IMR-90 (cell line): ENCODE data around the gene ETV6. TPM values are rescaled to one million over a fixed set of nuclear protein-coding genes. Genes with fewer than 3 reads are reported as not detected.
A peak's percentile ranks its signal among the peaks of the same experiment; 100 is the strongest.

Experiments used
- ATAC-seq: fragments of 200-7000 bp; cut with Tn5 transposase; 2 replicates; pipeline ENCODE4 v1.9.1; 2020; ENCODE audit warnings: low read depth, mild to moderate bottlenecking, moderate library complexity
- BruUV-seq: library from RNA; stranded (reverse); fragments of 400-500 nt; replicated peaks from 2 replicates; lab custom pipeline; 2021; lab: Mats Ljungman, UMichigan
- CTCF ChIA-PET: fragments of 300-600 bp; formaldehyde crosslinking; extraction: SDS; loops from one replicate; lab custom pipeline; 2021; ENCODE audit warnings: antibody characterized with exemption; lab: Yijun Ruan, JAX
- POLR2A ChIA-PET: fragments of 300-600 bp; sonication (Branson Sonifier 250); formaldehyde crosslinking; loops from one replicate; lab custom pipeline; 2022; ENCODE audit warnings: antibody characterized with exemption; ENCODE audit not compliant: unreplicated experiment; lab: Charles Lee
- DNase-seq: peaks from one replicate; pipeline ENCODE4 v3.0.0; 2013
- H2AFZ ChIP-seq: replicated peaks from 2 replicates; pipeline ENCODE3; 2013; ENCODE audit warnings: low read length, mild to moderate bottlenecking; ENCODE audit not compliant: poor library complexity
- H2AK5ac ChIP-seq: 2 replicates; pipeline ENCODE4 v1.6.1; 2013; ENCODE audit warnings: low read depth, low read length, inconsistent platforms
- H2AK9ac ChIP-seq: replicated peaks from 2 replicates; pipeline ENCODE3; 2013; ENCODE audit warnings: mild to moderate bottlenecking, low read depth, low read length, moderate library complexity; ENCODE audit not compliant: poor library complexity
- H2BK120ac ChIP-seq: 2 replicates; pipeline ENCODE4 v1.6.1; 2013; ENCODE audit warnings: low read depth, low read length, inconsistent platforms
- H2BK15ac ChIP-seq: 3 replicates; pipeline ENCODE4 v1.6.1; 2013; ENCODE audit warnings: low read depth, low read length, inconsistent platforms
- H2BK20ac ChIP-seq: 2 replicates; pipeline ENCODE4 v1.6.1; 2013; ENCODE audit warnings: low read depth, mild to moderate bottlenecking, inconsistent platforms, low read length, moderate library complexity
- H2BK5ac ChIP-seq: 2 replicates; pipeline ENCODE4 v1.6.1; 2013; ENCODE audit warnings: mild to moderate bottlenecking, low read depth, low read length, inconsistent platforms; ENCODE audit not compliant: poor library complexity, severe bottlenecking
- H3K14ac ChIP-seq: replicated peaks from 2 replicates; pipeline ENCODE4 v1.6.1; 2013; ENCODE audit warnings: low read depth, low read length, inconsistent platforms
- H3K18ac ChIP-seq: 2 replicates; pipeline ENCODE4 v1.6.1; 2013; ENCODE audit warnings: low read depth, low read length, control low read depth
- H3K23ac ChIP-seq: 2 replicates; pipeline ENCODE4 v1.6.1; 2013; ENCODE audit warnings: low read depth, low read length, inconsistent platforms
- H3K27ac ChIP-seq: 2 replicates; pipeline ENCODE4 v1.5.1; 2013; ENCODE audit warnings: mild to moderate bottlenecking, control low read depth, low read length; ENCODE audit not compliant: insufficient read depth
- H3K27me3 ChIP-seq: 2 replicates; pipeline ENCODE4 v1.6.1; 2013; ENCODE audit warnings: low read length; ENCODE audit not compliant: control insufficient read depth, insufficient read depth
- H3K36me3 ChIP-seq: 2 replicates; pipeline ENCODE4 v1.6.1; 2013; ENCODE audit warnings: low read length, mixed read lengths; ENCODE audit not compliant: control insufficient read depth, insufficient read depth
- H3K4ac ChIP-seq: 2 replicates; pipeline ENCODE4 v1.6.1; 2013; ENCODE audit warnings: low read depth, low read length, inconsistent platforms
- H3K4me1 ChIP-seq: 2 replicates; pipeline ENCODE4 v1.6.1; 2013; ENCODE audit warnings: low read length, mixed read lengths; ENCODE audit not compliant: control insufficient read depth, insufficient read depth
- H3K4me2 ChIP-seq: 2 replicates; pipeline ENCODE4 v1.6.1; 2013; ENCODE audit warnings: low read depth, mild to moderate bottlenecking, control low read depth, low read length, moderate library complexity
- H3K4me3 ChIP-seq: 2 replicates; pipeline ENCODE4 v1.5.1; 2013; ENCODE audit warnings: low read depth, mild to moderate bottlenecking, control low read depth, low read length, moderate library complexity; ENCODE audit not compliant: insufficient read depth
- H3K56ac ChIP-seq: 2 replicates; pipeline ENCODE4 v1.6.1; 2013; ENCODE audit warnings: low read length, inconsistent platforms; ENCODE audit not compliant: insufficient read depth; ENCODE audit errors: extremely low read depth
- H3K79me1 ChIP-seq, 2 experiments: 2 replicates each; pipeline ENCODE4 v1.6.1; 2013; ENCODE audit warnings: low read length in 2 of 2, inconsistent platforms in 1 of 2, low read depth in 1 of 2
- H3K9ac ChIP-seq: 2 replicates; pipeline ENCODE4 v1.6.1; 2013; ENCODE audit warnings: low read depth, low read length, control low read depth
- H3K9me1 ChIP-seq: 2 replicates; pipeline ENCODE4 v1.6.1; 2013; ENCODE audit warnings: low read length, inconsistent platforms; ENCODE audit not compliant: insufficient read depth
- H3K9me3 ChIP-seq: 2 replicates; pipeline ENCODE4 v1.6.1; 2013; ENCODE audit warnings: low read length; ENCODE audit not compliant: control insufficient read depth, insufficient read depth
- H4K20me1 ChIP-seq: 2 replicates; pipeline ENCODE4 v1.6.1; 2013; ENCODE audit warnings: low read length, inconsistent platforms; ENCODE audit not compliant: insufficient read depth
- H4K5ac ChIP-seq: 2 replicates; pipeline ENCODE4 v1.6.1; 2013; ENCODE audit warnings: mild to moderate bottlenecking, low read depth, low read length, control low read depth
- H4K8ac ChIP-seq, 2 experiments: 2 replicates each; pipeline ENCODE4 v1.6.1; 2013; ENCODE audit warnings: low read depth in 2 of 2, low read length in 2 of 2, control low read depth in 1 of 2, inconsistent platforms in 1 of 2
- H4K91ac ChIP-seq: 2 replicates; pipeline ENCODE4 v1.6.1; 2013; ENCODE audit warnings: low read depth, low read length, inconsistent platforms; ENCODE audit not compliant: insufficient read depth
- BHLHE40 ChIP-seq: fragments of 150-350 bp; IDR thresholded peaks from 2 replicates; pipeline ENCODE4 v1.6.1; 2016; ENCODE audit warnings: mild to moderate bottlenecking, low read depth, low read length
- CEBPB ChIP-seq: IDR thresholded peaks from 2 replicates; pipeline ENCODE4 v1.6.1; 2012; ENCODE audit warnings: low read depth, low read length, improper control_type of control experiment
- CHD1 ChIP-seq: IDR thresholded peaks from 2 replicates; pipeline ENCODE4 v1.6.1; 2012; ENCODE audit warnings: low read depth, low read length, improper control_type of control experiment
- CTCF ChIP-seq: conservative IDR thresholded peaks from 2 replicates; pipeline ENCODE4 v1.5.1; 2012; ENCODE audit warnings: mild to moderate bottlenecking, low read depth, low read length, improper control_type of control experiment
- FOS ChIP-seq: fragments of 150-350 bp; IDR thresholded peaks from 2 replicates; pipeline ENCODE4 v1.6.1; 2016; ENCODE audit warnings: low read depth, low read length
- MAFK ChIP-seq: IDR thresholded peaks from 2 replicates; pipeline ENCODE4 v1.6.1; 2012; ENCODE audit warnings: low read depth, low read length, improper control_type of control experiment
- MAZ ChIP-seq: IDR thresholded peaks from 2 replicates; pipeline ENCODE4 v1.6.1; 2012; ENCODE audit warnings: low read depth, mild to moderate bottlenecking, low read length, improper control_type of control experiment, moderate library complexity, borderline replicate concordance
- MXI1 ChIP-seq: IDR thresholded peaks from 2 replicates; pipeline ENCODE4 v1.6.1; 2012; ENCODE audit warnings: low read depth, mild to moderate bottlenecking, low read length, moderate library complexity, borderline replicate concordance
- NFE2L2 ChIP-seq: fragments of 150-350 bp; IDR thresholded peaks from 2 replicates; pipeline ENCODE4 v1.6.1; 2016; ENCODE audit warnings: low read depth, mild to moderate bottlenecking, low read length
- POLR2A ChIP-seq: IDR thresholded peaks from 2 replicates; pipeline ENCODE4 v1.6.1; 2012; ENCODE audit warnings: mild to moderate bottlenecking, low read depth, low read length
- RAD21 ChIP-seq: IDR thresholded peaks from 2 replicates; pipeline ENCODE4 v1.6.1; 2012; ENCODE audit warnings: low read length, improper control_type of control experiment
- RCOR1 ChIP-seq: IDR thresholded peaks from 2 replicates; pipeline ENCODE4 v1.6.1; 2012; ENCODE audit warnings: mild to moderate bottlenecking, low read length, improper control_type of control experiment; ENCODE audit not compliant: insufficient replicate concordance
- RFX5 ChIP-seq: IDR thresholded peaks from 2 replicates; pipeline ENCODE4 v1.8.0; 2012; ENCODE audit warnings: low read depth, mild to moderate bottlenecking, low read length, moderate library complexity
- SMC3 ChIP-seq: fragments of 150-350 bp; IDR thresholded peaks from 2 replicates; pipeline ENCODE4 v1.6.1; 2016; ENCODE audit warnings: low read depth, mild to moderate bottlenecking, antibody characterized with exemption, low read length, moderate library complexity
- WGBS, 2 experiments: methylation state at CpG; one replicate each; pipeline versions ENCODE4 v1.1.5 to v1.1.7; 2013; ENCODE audit warnings: missing lambda C conversion rate in 2 of 2; ENCODE audit not compliant: insufficient read length in 1 of 2; ENCODE audit errors: extremely low coverage in 2 of 2; 5-methylcytosine and 5-hydroxymethylcytosine counted together
- dilution Hi-C: fragments of 300-500 bp; cut with HindIII; formaldehyde crosslinking; loops from one replicate; pipeline ENCODE4 v1.14.3; 2018; ENCODE audit warnings: low sequenced_read_pairs; ENCODE audit not compliant: unreplicated experiment
- in situ Hi-C: fragments of 300-500 bp; cut with MboI; formaldehyde crosslinking; loops from 3 replicates; pipeline ENCODE4 v1.14.3; 2019; ENCODE audit warnings: low sequenced_read_pairs, inconsistent platforms, mixed read lengths
- intact Hi-C: fragments of 100-400 bp; cut with micrococcal nuclease; formaldehyde crosslinking; loops from 2 replicates; pipeline ENCODE4 v1.10.0; 2022
- polyA plus RNA-seq, 3 experiments: library from polyadenylated mRNA; depleted of rRNA; stranded (reverse); fragments of >200 nt; gene quantifications; 2 replicates each; pipeline ENCODE4 v1.2.3, GENCODE V29; 2012; ENCODE audit warnings: low replicate concordance in 1 of 3
- total RNA-seq: library from RNA; depleted of rRNA; stranded (reverse); fragments of >200 nt; gene quantifications from 2 replicates; pipeline ENCODE4 v1.2.3, GENCODE V29; 2012
- TF ChIP-seq, protein P1 (sequence below): fragments of 150-350 bp; IDR thresholded peaks from 2 replicates; pipeline ENCODE4 v1.6.1; 2016; ENCODE audit warnings: low read depth, mild to moderate bottlenecking, low read length, moderate library complexity, borderline replicate concordance
- TF ChIP-seq, protein P2 (sequence below): fragments of 150-350 bp; IDR thresholded peaks from 2 replicates; pipeline ENCODE4 v1.6.1; 2017; ENCODE audit warnings: mild to moderate bottlenecking, antibody characterized with exemption, low read length, low read depth

The ETV6 gene
- total and polyA plus RNA-seq, 2 of the 4 experiments (the other 2 are of a cell fraction), result 8.4 to 9.9 TPM

GRCh38 chr12:11697131-11697530, 47.7 kb downstream of the ETV6 start:
- Histone ChIP-seq H3K23ac (no peak overlapping the region), H3K36me3 (no peaks in the 10 kb centered on the region), H3K18ac (no peak overlapping the region), H2BK5ac (no peak overlapping the region), H2BK15ac (no peak overlapping the region), H4K91ac (no peak overlapping the region), H3K9ac (no peak overlapping the region), H3K9me3 (no peaks in the 10 kb centered on the region), H3K4ac (no peak overlapping the region), H3K4me3 (no peak overlapping the region), H4K8ac (no peak overlapping the region), H2AK5ac (no peak overlapping the region), H2AK9ac (no peak overlapping the region), H4K5ac (no peak overlapping the region), H3K56ac (no peak overlapping the region), H3K27ac (no peak overlapping the region), H3K79me1 (peaks cover 31 to 84% of the 10 kb centered on the region in 2 experiments), H3K14ac (0 out of 2 replicates have a peak overlapping the region, but pooled peaks have one; percentile 37), H3K4me2 (no peak overlapping the region), H3K4me1 (peaks cover 10% of the 10 kb centered on the region), H3K27me3 (no peaks in the 10 kb centered on the region), H2BK20ac (no peak overlapping the region), H2BK120ac (no peak overlapping the region; the same call in 1 of the 2 replicates), H3K9me1 (peaks cover 16% of the 10 kb centered on the region; the same call in 1 of the 2 replicates), H2AFZ (no peak overlapping the region), H4K20me1 (peaks cover 34% of the 10 kb centered on the region)
- in situ Hi-C loops (no loop called here), intact Hi-C loops (no loop called here), dilution Hi-C loops (no loop called here)
- 100% methylated on average over 2 of the region's 5 CpGs; no CpG with 5 or more reads in 1 of the 2 experiments for WGBS, 2 experiments
- TF ChIP-seq SMC3 (no peak), CTCF (no peak), NFE2L2 (no peak), RCOR1 (no peak), CHD1 (no peak), FOS (no peak), BHLHE40 (no peak), RAD21 (no peak), MAFK (no peak), POLR2A (no peak), MXI1 (no peak), RFX5 (no peak), MAZ (no peak), CEBPB (no peak)
- TF ChIP-seq, protein P1, sequence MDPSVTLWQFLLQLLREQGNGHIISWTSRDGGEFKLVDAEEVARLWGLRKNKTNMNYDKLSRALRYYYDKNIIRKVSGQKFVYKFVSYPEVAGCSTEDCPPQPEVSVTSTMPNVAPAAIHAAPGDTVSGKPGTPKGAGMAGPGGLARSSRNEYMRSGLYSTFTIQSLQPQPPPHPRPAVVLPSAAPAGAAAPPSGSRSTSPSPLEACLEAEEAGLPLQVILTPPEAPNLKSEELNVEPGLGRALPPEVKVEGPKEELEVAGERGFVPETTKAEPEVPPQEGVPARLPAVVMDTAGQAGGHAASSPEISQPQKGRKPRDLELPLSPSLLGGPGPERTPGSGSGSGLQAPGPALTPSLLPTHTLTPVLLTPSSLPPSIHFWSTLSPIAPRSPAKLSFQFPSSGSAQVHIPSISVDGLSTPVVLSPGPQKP, result no peak
- TF ChIP-seq, protein P2, sequence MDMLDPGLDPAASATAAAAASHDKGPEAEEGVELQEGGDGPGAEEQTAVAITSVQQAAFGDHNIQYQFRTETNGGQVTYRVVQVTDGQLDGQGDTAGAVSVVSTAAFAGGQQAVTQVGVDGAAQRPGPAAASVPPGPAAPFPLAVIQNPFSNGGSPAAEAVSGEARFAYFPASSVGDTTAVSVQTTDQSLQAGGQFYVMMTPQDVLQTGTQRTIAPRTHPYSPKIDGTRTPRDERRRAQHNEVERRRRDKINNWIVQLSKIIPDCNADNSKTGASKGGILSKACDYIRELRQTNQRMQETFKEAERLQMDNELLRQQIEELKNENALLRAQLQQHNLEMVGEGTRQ, result no peak
- POLR2A ChIA-PET, result no interaction called here
- CTCF ChIA-PET, result no interaction called here
- ATAC-seq (no peak), DNase-seq (no peak)
- BruUV-seq, result no TSS peak
